ENCODE measurements around the gene LETM1.

LETM1 gene

GRCh38 chr4:1773754-1774153, 82.2 kb downstream of the LETM1 start:
- DNase-seq: no peak

GRCh38 chr4:1772853-1773538, 83.0 kb downstream of the LETM1 start:
- no peak for DNase-seq

- DNase-seq: no peak
Measured at GRCh38 chr4:1771555-1772305, 84.2 kb downstream of the LETM1 start.

GRCh38 chr4:1770791-1771231, 85.1 kb downstream of the LETM1 start:
- no peak for DNase-seq

DNA sequence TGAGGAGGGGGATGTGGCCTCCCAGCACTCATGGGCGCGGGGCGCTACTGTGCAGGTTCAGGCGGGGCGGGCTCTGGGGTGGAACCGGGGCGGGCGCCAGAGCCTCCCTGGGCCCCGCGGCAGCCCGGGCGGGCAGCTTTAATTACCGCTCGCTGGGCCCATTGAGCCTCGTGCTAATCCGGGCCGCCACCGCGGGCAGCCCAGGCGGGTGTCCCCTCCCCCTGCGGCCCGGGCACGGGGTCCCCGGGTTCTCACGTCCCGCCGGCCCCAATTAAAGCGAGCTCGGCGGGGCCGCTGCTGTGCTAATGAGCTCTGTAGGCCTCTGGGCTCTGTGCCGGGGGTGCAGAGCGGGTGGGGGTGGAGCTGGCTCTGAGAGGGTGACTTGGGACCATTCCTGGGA, 85.7 kb downstream of the LETM1 start:
- no peak for DNase-seq

DNA sequence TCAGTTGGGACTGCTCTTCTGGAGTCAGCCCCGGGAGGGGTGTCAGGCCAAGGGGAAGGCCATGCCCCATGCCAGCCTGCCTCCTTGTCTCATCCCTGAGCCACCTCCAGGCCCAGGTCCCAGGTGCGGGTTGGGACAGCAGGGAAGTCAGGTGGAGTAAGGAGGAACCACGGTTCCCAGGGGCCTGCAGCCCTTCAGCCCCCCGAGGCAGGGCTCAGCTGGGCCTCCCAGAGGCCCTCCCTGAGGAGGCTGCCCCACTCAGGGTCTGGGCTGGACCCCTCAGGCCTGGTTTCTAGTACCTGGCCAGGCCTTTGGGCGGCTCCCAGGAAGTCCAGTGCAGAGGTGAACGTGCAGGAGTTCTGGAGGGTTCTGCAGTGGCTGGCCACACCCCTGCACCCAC, 86.3 kb downstream of the LETM1 start:
- DNase-seq: no peak

DNA sequence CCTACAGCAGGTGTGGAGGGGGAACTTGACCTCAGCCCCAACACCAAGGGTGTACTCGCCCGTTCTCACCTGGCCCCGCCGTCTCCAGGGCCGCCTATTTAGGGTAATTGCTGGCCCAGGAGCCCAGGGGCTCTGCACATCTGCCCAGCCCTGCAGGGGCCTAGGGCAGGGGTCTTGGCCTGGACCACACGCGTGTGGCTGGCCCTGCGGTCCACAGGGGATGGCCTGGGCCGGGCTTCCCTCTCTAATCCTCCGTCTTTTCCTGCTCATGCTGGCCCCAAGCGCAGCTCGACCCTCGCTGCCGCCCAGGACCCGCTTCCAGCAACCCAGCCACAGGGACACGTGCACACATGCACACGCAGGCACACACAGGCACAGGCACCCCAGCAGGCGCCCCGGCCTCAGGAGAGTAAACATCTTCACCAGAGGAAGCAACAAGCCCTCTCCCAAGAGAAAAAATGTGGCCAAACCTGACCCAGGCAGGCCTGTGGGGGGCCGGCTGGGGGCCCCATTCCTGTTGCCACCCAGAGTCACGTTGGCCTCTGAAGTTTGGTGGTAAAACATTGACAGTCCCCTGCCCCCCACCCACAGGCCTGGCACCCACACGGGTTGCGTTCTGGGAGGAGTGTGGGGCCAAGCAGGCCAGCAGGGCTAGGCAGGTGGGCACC, 87.5 kb downstream of the LETM1 start:
- DNase-seq: no peak

- DNase-seq: no peak
Measured at GRCh38 chr4:1767770-1768366, 88.1 kb downstream of the LETM1 start.

DNA sequence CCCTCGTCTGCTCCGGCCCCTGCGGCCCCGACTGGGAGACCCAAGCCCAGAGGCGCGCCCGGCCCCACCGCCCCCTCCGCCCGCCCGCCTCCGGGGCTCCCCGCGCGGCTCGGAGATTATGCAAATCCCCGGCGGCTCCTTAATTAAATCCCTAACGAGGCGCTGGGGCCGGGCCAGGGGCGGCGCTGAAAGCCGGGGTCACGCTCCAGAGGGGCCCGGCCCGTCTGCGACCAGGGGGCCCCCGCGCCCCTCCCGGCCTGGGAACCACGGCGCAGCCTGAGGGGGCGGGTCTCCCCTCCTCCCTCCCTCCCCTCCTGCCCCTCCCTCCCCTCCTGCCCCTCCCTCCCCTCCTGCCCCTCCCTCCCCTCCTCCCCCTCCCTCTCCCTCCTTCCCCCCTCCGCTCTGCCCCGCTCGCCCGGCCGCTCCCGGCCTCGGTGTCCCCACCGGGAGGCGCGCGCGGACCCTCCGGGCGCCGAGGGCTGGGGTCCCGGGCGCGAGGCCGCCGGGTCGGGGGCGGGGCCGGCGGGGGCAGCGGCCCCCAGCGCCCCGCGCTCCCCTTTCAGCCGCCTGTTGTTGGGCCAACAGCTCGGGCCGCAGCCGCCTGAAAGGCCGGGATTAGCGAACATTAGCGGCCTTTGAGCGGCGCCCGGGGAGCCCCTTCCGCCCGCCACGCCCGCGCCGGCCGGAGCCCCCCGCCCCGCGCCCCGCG, 88.7 kb downstream of the LETM1 start:
- no peak for DNase-seq

DNA sequence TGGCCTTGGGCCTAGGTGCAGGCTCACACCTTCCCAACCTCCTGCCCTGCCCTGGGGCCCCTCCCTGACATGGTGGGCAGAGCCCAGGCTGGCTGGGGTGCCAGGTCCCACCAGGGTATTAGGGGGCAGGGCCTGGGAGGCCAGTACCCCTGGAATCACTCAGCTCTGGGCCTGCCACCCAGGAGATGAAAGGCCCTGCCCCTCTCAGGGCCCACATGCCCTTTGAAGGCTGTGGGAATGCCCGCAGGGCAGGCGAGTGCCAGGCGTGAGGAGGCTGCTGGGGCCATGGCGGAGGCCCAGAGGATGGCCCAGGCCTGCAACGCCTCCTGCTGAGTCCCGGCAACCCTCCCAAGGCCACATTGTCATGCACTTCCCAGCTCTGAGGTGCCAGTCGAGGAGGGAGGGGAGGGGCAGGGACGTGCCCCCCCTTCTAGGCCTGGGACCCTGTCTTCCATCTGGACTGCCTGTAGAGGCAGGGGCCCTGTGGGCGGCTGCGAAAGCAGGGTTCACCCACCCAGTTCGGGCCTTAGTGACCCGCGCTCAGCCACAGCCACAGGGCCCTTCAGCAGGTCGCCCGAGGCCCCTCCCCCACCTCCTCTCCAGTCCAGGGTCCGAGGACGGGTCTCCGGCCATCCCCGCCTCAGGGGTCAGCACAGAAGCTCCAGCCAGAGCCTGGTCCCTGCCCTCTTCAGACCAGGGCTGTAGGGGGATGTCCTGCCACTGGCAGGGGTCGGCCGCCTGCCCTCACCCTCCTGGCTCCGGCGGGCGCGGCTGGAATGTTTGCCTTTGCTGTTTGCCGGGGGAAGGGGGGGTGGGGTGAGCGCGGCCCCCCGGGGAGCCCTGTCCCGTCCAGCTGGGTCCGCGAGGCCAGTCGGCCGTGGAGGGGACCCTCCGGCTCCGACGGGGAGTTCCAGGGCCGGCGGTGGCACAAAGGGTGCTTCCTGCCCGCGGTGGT, 89.6 kb downstream of the LETM1 start:
- no peak for DNase-seq

GRCh38 chr4:1765409-1766072, 90.4 kb downstream of the LETM1 start:
- no peak for DNase-seq

DNA sequence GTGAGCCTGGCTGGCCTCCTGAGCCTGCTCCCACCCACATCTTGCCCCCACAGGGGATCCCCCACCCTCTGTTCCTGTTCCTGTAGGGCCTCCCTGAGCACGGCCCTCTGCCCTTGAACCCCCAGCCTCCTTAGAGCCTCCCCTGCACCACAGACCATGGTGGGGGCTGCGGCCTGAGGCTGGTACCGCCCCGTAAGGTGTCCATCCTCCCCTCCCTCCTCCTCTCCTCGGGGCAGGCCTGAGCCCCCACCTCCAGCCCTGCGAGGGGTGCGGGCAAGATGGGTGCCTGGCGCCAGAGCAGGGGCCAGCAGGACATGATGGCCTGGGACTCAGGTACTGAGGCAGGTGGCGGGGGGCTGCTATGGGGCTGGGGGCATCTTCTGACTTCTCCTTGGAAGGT, 91.3 kb downstream of the LETM1 start:
- DNase-seq: no peak

DNA sequence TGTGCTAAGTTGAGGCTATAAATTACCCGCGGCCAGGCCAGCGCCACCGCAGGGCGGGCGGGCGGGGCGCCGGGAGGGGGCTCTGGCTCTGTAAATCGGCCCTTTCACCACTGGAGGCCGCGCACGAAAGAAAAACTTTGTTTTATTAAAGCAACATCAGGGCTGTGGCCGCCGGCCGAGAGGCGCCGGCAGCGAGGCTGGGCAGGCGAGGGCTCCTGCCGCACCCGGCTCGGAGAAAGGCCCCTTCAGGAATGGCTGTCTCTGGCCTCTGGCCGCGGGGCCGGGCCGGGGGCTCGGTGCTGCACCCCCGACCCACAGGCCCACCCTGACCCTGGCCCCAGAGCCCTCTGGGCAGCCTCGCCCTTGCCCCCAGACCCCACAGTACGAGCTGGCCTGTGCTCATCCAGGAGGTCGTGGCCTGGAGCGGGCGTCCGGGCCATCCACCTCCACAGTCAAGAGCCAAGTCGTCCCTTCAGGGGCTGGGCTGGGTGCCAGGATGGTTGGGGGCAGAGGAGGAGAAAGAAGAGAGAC, 92.3 kb downstream of the LETM1 start:
- no peak for DNase-seq

DNA sequence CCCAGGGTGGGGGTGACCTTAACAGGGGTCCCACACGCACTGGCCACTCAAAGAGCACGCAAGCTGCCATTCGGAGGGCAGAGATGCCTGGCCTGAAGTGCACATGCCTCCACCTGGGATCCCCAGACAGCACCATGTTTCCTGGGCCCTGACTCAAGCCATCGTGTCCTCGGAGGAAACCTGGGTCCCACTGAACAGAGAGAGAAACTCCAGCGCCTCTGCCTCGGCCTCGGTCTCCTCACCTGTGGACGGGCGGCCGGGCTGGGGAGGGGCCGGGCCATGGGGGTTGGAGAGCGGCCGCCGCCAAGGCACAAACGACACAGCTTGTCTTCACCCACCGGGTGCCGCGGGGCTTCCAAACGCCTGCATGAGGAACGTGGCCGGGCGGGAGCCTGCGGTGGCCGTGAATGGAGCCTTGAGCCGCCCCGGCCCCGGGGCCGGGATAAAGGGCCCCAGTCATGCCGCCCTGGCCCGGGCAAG, 92.8 kb downstream of the LETM1 start:
- DNase-seq: no peak

DNA sequence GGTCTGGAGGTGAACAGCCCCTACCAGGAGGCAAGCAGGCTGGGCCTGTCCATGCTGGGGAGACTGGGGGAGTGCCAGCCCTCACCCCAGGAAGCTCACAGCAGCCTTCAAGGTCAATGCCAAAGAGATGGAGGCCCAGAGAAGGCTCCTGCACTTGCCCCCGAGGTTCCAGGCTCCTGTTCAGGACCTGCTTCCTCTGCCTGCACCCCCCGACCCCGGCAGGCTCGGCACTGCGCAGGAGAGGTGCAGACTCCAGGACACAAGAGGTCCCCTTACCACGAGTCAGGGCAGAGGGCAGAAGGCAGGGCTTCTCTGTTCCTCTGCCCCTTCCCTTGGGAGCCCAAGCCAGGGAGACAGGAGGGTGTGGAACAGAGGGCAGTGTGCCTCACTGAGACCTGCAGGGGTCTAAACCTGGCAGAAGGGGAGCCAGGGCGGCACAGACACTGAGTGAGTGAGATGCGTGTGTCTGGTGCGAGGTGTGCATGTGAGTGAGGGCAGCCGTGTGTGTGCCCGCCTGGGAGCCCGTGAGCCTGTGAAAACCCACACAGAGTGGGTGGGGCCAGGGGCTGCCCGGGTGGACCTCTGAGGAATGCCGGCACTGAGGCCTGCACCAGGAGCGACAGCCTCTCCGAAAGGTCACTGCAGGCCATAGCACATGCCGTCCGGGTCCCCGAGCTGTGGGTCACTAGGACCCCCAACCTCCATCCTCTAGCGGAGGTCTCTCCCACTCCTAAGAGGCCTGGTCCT, 93.5 kb downstream of the LETM1 start:
- no peak for DNase-seq
